CD4-positive, CD25-positive, alpha-beta regulatory T cell (primary cell): ENCODE measurements around the gene STYXL2. TPM values are rescaled to one million over a fixed set of nuclear protein-coding genes. Genes with fewer than 3 reads are reported as not detected.

Source experiments
- ATAC-seq, 2 donors: fragments of 150-1000 bp; cut with Tn5 transposase; one replicate each; pipeline ENCODE4 v1.10.0; 2021; ENCODE audit warnings: low read depth in 2 of 2, moderate number of reproducible peaks in 2 of 2, moderate library complexity in 1 of 2
- DNase-seq, 3 donors: peaks; one replicate each; pipeline versions ENCODE4 v3.0.0 to v3.0.0-alpha.2; 2012 to 2022; ENCODE audit warnings: mixed read lengths in 1 of 3
- H3K27ac ChIP-seq: one replicate; pipeline ENCODE4 v1.7.0; 2013; ENCODE audit warnings: mild to moderate bottlenecking, low read length; ENCODE audit not compliant: insufficient read depth, poor library complexity, severe bottlenecking
- H3K27me3 ChIP-seq: one replicate; pipeline ENCODE4 v1.7.0; 2013; ENCODE audit warnings: low read length; ENCODE audit not compliant: control insufficient read depth, insufficient read depth
- H3K36me3 ChIP-seq: one replicate; pipeline ENCODE4 v1.7.0; 2013; ENCODE audit warnings: mild to moderate bottlenecking, low read length, moderate library complexity; ENCODE audit not compliant: control insufficient read depth, insufficient read depth
- H3K4me1 ChIP-seq: 2 replicates; pipeline ENCODE4 v1.7.0; 2013; ENCODE audit warnings: mild to moderate bottlenecking, low read length; ENCODE audit not compliant: insufficient read depth, control insufficient read depth, poor library complexity, severe bottlenecking
- H3K4me3 ChIP-seq: one replicate; pipeline ENCODE4 v1.7.0; 2013; ENCODE audit warnings: low read depth, mild to moderate bottlenecking, low read length, moderate library complexity
- H3K9me3 ChIP-seq, 2 experiments: 1 replicate in 1 of 2; 2 replicates in 1 of 2; pipeline ENCODE4 v1.7.0; 2013; ENCODE audit warnings: low read length in 2 of 2, mild to moderate bottlenecking in 1 of 2, moderate library complexity in 1 of 2; ENCODE audit not compliant: control insufficient read depth in 2 of 2
- H3K27ac Mint-ChIP-seq, 3 donors: one replicate each; pipeline ENCODE4 v1.8.0; 2020 to 2022; ENCODE audit warnings: mild to moderate bottlenecking in 3 of 3, mixed read lengths in 3 of 3, moderate library complexity in 2 of 3
- H3K27me3 Mint-ChIP-seq: one replicate; pipeline ENCODE4 v1.8.0; 2022; ENCODE audit warnings: mild to moderate bottlenecking, mixed read lengths
- H3K36me3 Mint-ChIP-seq: one replicate; pipeline ENCODE4 v1.8.0; 2020; ENCODE audit warnings: mixed read lengths
- H3K4me1 Mint-ChIP-seq, 4 donors: one replicate each; pipeline ENCODE4 v1.8.0; 2020 to 2022; ENCODE audit warnings: mixed read lengths in 4 of 4, mild to moderate bottlenecking in 1 of 4
- H3K4me3 Mint-ChIP-seq, 4 donors: one replicate each; pipeline ENCODE4 v1.8.0; 2020 to 2022; ENCODE audit warnings: mild to moderate bottlenecking in 4 of 4, mixed read lengths in 4 of 4, moderate library complexity in 3 of 4
- H3K9me3 Mint-ChIP-seq, 7 donors: one replicate each; pipeline ENCODE4 v1.8.0; 2020 to 2022; ENCODE audit warnings: mixed read lengths in 7 of 7, mild to moderate bottlenecking in 3 of 7, moderate library complexity in 2 of 7
- polyA plus RNA-seq, 4 donors: library from polyadenylated mRNA; unstranded; fragments of 300-500 nt; fragmentation: Illumina TruSeq; gene quantifications; one replicate each; pipeline ENCODE4 v1.2.3, GENCODE V29; 2021
- total RNA-seq: library from RNA; stranded (reverse); gene quantifications from one replicate; pipeline ENCODE4 v1.2.3, GENCODE V29; 2022

Gene STYXL2
- total and polyA plus RNA-seq, 5 donors from 2014 or later: not detected

- Histone ChIP-seq H3K4me3 (peak overlapping the region; percentile 37), H3K9me3 (no peaks in the 10 kb centered on the region), H3K27ac (no peak overlapping the region), H3K27me3 (no peaks in the 10 kb centered on the region), H3K36me3 (peaks cover 33% of the 10 kb centered on the region), H3K4me1 (peaks cover 5% of the 10 kb centered on the region)
- H3K27me3 Mint-ChIP-seq: no peaks in the 10 kb centered on the region
- H3K9me3 Mint-ChIP-seq: no peaks in the 10 kb centered on the region
- peaks cover 0 to 10% (median 5%) of the 10 kb centered on the region in 4 donors for H3K4me1 Mint-ChIP-seq
- ATAC-seq: peak; percentile 58 to 60
- H3K27ac Mint-ChIP-seq: peak overlapping the region in 2 of 3 donors; percentile 52 to 71
- H3K36me3 Mint-ChIP-seq: peaks cover 15% of the 10 kb centered on the region
- no peak overlapping the region for H3K4me3 Mint-ChIP-seq
- peak; percentile 49 to 64 (median 61) for DNase-seq
These were observed 34.6 kb upstream of the STYXL2 start for GRCh38 chr1:167059045-167059808.

DNA sequence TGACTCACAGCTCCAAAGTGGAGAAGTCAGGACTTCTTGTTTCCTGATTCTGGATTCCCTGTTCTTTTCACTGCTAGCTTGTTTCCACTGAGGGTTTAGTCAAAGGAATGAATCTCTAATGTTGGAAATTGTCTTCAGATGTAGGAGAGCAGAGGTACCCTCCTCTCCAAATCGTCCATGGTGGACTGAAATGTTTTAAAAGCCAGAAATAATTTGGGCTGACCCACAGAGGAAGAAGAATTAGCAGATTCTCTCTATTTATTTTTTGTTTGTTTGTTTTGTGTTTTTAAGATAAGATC, 34.1 kb upstream of the STYXL2 start:
- peaks cover 5% of the 10 kb centered on the region for H3K4me1 ChIP-seq
- no peaks in the 10 kb centered on the region for H3K9me3 Mint-ChIP-seq
- DNase-seq: no peak

GRCh38 chr1:167060141-167061072, 33.5 kb upstream of the STYXL2 start:
- H3K36me3 ChIP-seq: peaks cover 22% of the 10 kb centered on the region
- DNase-seq (no peak), ATAC-seq (no peak)
- no peaks in the 10 kb centered on the region for H3K9me3 Mint-ChIP-seq
- H3K4me3 ChIP-seq: no peak overlapping the region
- no peaks in the 10 kb centered on the region for H3K27me3 Mint-ChIP-seq
- peaks cover 5% of the 10 kb centered on the region for H3K4me1 ChIP-seq
- H3K36me3 Mint-ChIP-seq: peaks cover 18% of the 10 kb centered on the region
- no peak overlapping the region for H3K27ac Mint-ChIP-seq
- no peak overlapping the region for H3K4me3 Mint-ChIP-seq
- H3K4me1 Mint-ChIP-seq: peaks cover 0 to 10% (median 5%) of the 10 kb centered on the region in 4 donors
- H3K27ac ChIP-seq: no peak overlapping the region
- H3K27me3 ChIP-seq: no peaks in the 10 kb centered on the region
- no peaks in the 10 kb centered on the region for H3K9me3 ChIP-seq

More for the DNA sequence above, 34.1 kb upstream of the STYXL2 start:
- H3K9me3 ChIP-seq: no peaks in the 10 kb centered on the region
- H3K27ac ChIP-seq: no peak overlapping the region
- H3K4me3 Mint-ChIP-seq: no peak overlapping the region
- peaks cover 18% of the 10 kb centered on the region for H3K36me3 Mint-ChIP-seq
- H3K27ac Mint-ChIP-seq: peak overlapping the region in 1 of 3 donors; percentile 46
- H3K4me1 Mint-ChIP-seq: peaks cover 0 to 10% (median 5%) of the 10 kb centered on the region in 4 donors
- no peaks in the 10 kb centered on the region for H3K27me3 ChIP-seq
- H3K4me3 ChIP-seq: no peak overlapping the region
- H3K27me3 Mint-ChIP-seq: no peaks in the 10 kb centered on the region
- peaks cover 28% of the 10 kb centered on the region for H3K36me3 ChIP-seq
- no peak for ATAC-seq

DNA sequence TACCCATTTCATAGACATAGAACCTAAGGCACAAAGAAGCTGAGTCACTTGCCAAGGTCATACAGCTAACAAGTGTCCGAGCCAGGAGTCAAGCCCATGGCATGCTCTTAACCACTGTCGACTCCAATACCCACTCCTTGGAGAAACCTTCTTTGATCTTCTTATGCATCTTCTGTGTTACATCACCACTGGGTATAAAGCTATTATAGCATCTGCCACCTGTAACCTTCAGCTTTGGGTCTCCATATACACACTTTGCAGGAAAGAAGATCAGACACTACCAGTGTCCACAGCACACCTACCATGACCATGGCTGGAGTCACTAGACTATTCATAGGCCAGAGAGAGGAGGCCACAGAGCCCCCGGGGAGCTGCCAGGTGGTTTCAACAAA, 32.8 kb upstream of the STYXL2 start:
- Mint-ChIP-seq H3K4me3 (no peak overlapping the region), H3K9me3 (no peaks in the 10 kb centered on the region), H3K27me3 (no peaks in the 10 kb centered on the region), H3K36me3 (peaks cover 18% of the 10 kb centered on the region), H3K27ac (no peak overlapping the region), H3K4me1 (peaks cover 0 to 10% (median 5%) of the 10 kb centered on the region in 4 donors)
- no peak for ATAC-seq
- no peaks in the 10 kb centered on the region for H3K9me3 ChIP-seq
- no peaks in the 10 kb centered on the region for H3K27me3 ChIP-seq
- no peak for DNase-seq
- H3K27ac ChIP-seq: no peak overlapping the region
- peaks cover 19% of the 10 kb centered on the region for H3K36me3 ChIP-seq
- H3K4me3 ChIP-seq: no peak overlapping the region
- H3K4me1 ChIP-seq: peaks cover 5% of the 10 kb centered on the region

DNA sequence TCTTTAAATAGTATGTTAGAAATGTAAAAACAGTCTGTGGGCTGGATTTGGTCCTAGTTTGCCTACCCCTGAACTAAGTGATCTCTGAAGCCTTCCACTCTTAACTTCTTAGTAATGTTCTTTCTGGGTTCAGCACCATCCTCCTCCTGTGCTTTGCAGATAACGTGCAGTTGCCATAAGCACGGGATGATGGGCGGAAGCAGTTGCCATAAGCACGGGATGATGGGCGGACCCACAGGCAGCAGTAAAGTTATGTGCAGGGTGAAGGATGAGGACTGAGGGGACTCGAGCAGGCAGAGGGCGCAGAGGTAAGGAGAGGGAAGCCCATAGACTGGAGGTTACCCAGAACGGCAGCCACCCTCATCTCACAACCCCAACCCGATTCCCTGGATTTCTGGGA, 29.3 kb upstream of the STYXL2 start:
- Histone ChIP-seq H3K27ac (no peak overlapping the region), H3K9me3 (no peaks in the 10 kb centered on the region), H3K27me3 (no peaks in the 10 kb centered on the region), H3K4me3 (no peak overlapping the region), H3K4me1 (peaks cover 4% of the 10 kb centered on the region), H3K36me3 (peaks cover 19% of the 10 kb centered on the region)
- H3K4me3 Mint-ChIP-seq: no peak overlapping the region
- peaks cover 33% of the 10 kb centered on the region for H3K36me3 Mint-ChIP-seq
- H3K27ac Mint-ChIP-seq: peak overlapping the region in 1 of 3 donors; percentile 52
- peaks cover under 1 to 14% (median 4%) of the 10 kb centered on the region in 4 donors for H3K4me1 Mint-ChIP-seq
- DNase-seq: no peak
- no peaks in the 10 kb centered on the region for H3K27me3 Mint-ChIP-seq
- ATAC-seq: no peak
- no peaks in the 10 kb centered on the region for H3K9me3 Mint-ChIP-seq

- no peaks in the 10 kb centered on the region for H3K9me3 Mint-ChIP-seq
- H3K27me3 ChIP-seq: no peaks in the 10 kb centered on the region
- ATAC-seq (no peak), DNase-seq (no peak)
- H3K4me3 Mint-ChIP-seq: no peak overlapping the region
- no peak overlapping the region for H3K27ac Mint-ChIP-seq
- H3K36me3 Mint-ChIP-seq: peaks cover 38% of the 10 kb centered on the region
- no peaks in the 10 kb centered on the region for H3K9me3 ChIP-seq
- peaks cover 4% of the 10 kb centered on the region for H3K4me1 ChIP-seq
- peaks cover 0 to 13% (median 4%) of the 10 kb centered on the region in 4 donors for H3K4me1 Mint-ChIP-seq
- no peak overlapping the region for H3K4me3 ChIP-seq
- no peaks in the 10 kb centered on the region for H3K27me3 Mint-ChIP-seq
- peaks cover 25% of the 10 kb centered on the region for H3K36me3 ChIP-seq
- H3K27ac ChIP-seq: no peak overlapping the region
These were observed 28.4 kb upstream of the STYXL2 start for GRCh38 chr1:167065471-167065870.

GRCh38 chr1:167066333-167067122, 27.3 kb upstream of the STYXL2 start:
- Mint-ChIP-seq H3K27me3 (no peaks in the 10 kb centered on the region), H3K4me3 (peak overlapping the region in 2 of 4 donors; percentile 16 to 48), H3K9me3 (no peaks in the 10 kb centered on the region), H3K4me1 (peaks cover 0 to 11% (median 5%) of the 10 kb centered on the region in 4 donors), H3K36me3 (peaks cover 37% of the 10 kb centered on the region), H3K27ac (no peak overlapping the region)
- peak; percentile 60 to 74 (median 62) for DNase-seq
- H3K4me3 ChIP-seq: no peak overlapping the region
- no peak overlapping the region for H3K27ac ChIP-seq
- ATAC-seq: peak; percentile 77 to 87
- no peaks in the 10 kb centered on the region for H3K9me3 ChIP-seq
- peaks cover 4% of the 10 kb centered on the region for H3K4me1 ChIP-seq
- H3K27me3 ChIP-seq: no peaks in the 10 kb centered on the region
- peaks cover 31% of the 10 kb centered on the region for H3K36me3 ChIP-seq
